Right lobe of liver (tissue), 6 donors: ENCODE measurements around the gene AAMP. TPM values are rescaled to one million over a fixed set of nuclear protein-coding genes. Genes with fewer than 3 reads are reported as not detected.

ENCODE experiments used
- ATAC-seq, 4 donors: fragments of 200-7000 bp; cut with Tn5 transposase; one replicate each; pipeline ENCODE4 v1.9.1; 2020; ENCODE audit warnings: mild to moderate bottlenecking in 4 of 4, moderate library complexity in 4 of 4
- DNase-seq, 3 donors: peaks; one replicate each; pipeline ENCODE4 v3.0.0-alpha.2; 2020
- H3K27ac ChIP-seq, 3 donors: fragments of 200-600 bp; one replicate each; pipeline ENCODE4 v1.8.0; 2022
- H3K27me3 ChIP-seq, 2 donors: fragments of 200-600 bp; one replicate each; pipeline ENCODE4 v1.8.0; 2022
- H3K36me3 ChIP-seq, 4 donors: fragments of 200-600 bp; sonication (generic) in 1 of 4; one replicate each; pipeline versions ENCODE4 v1.5.1 to v1.8.0; 2017 to 2022; ENCODE audit warnings: control low read depth in 1 of 4
- H3K4me1 ChIP-seq, 4 donors: fragments of 200-600 bp; sonication (generic) in 1 of 4; one replicate each; pipeline versions ENCODE4 v1.5.1 to v1.8.0; 2017 to 2022; ENCODE audit warnings: control low read depth in 1 of 4
- H3K4me3 ChIP-seq, 3 donors: fragments of 200-600 bp; one replicate each; pipeline ENCODE4 v1.8.0; 2022
- H3K9me3 ChIP-seq, 4 donors: fragments of 200-600 bp; sonication (generic) in 1 of 4; one replicate each; pipeline versions ENCODE4 v1.5.1 to v1.8.0; 2017 to 2022; ENCODE audit warnings: control low read depth in 1 of 4
- POLR2A ChIP-seq: fragments of 450-650 bp; IDR thresholded peaks from one replicate; pipeline ENCODE4 v1.6.1; 2017; ENCODE audit warnings: antibody characterized with exemption, mild to moderate bottlenecking
- WGBS: methylation state at CpG from one replicate; pipeline ENCODE4 v1.1.6; 2018; ENCODE audit warnings: low coverage, low lambda C conversion rate; ENCODE audit not compliant: insufficient coverage; ENCODE audit errors: missing lambda C conversion rate; 5-methylcytosine and 5-hydroxymethylcytosine counted together
- intact Hi-C, 2 donors: fragments of 100-400 bp; cut with DNase I; formaldehyde crosslinking; loops; one replicate each; pipeline versions ENCODE4 v1.11.2 to v1.14.1; 2022
- total RNA-seq, 6 experiments: library from RNA; depleted of rRNA in 2 of 6; stranded (reverse); fragments of >200 nt in 2 of 6; fragmentation: NEBNext Ultra II Directional in 3 of 6; extraction: Animal tissue kit (Norgen Biotek cat#: 25700) in 3 of 6; gene quantifications; one replicate each; pipeline versions ENCODE4 v1.1.0 to v1.2.4, GENCODE V29; 2016 to 2023
- TF ChIP-seq, protein P1 (sequence below), 4 donors: fragments of 200-600 bp in 3 of 4; fragments of 450-650 bp in 1 of 4; IDR thresholded peaks; one replicate each; pipeline versions ENCODE4 v1.5.1 to v1.8.0; 2016 to 2022; ENCODE audit warnings: antibody characterized with exemption in 4 of 4, mild to moderate bottlenecking in 2 of 4
- donor health status: DM: no; HTN: yes; CAD: no.
- donor health status: DM: no; HTN: no; CAD: no.
- donor health status: DM: no; HTN: no; CAD: no.
- donor health status: DM: no; HTN: yes; CAD: no.
- donor health status: DM: no; HTN: yes; CAD: no.

AAMP gene
- total RNA-seq, 6 experiments from 2014 or later: 40.0 to 99.5 (median 45.2) TPM

DNA sequence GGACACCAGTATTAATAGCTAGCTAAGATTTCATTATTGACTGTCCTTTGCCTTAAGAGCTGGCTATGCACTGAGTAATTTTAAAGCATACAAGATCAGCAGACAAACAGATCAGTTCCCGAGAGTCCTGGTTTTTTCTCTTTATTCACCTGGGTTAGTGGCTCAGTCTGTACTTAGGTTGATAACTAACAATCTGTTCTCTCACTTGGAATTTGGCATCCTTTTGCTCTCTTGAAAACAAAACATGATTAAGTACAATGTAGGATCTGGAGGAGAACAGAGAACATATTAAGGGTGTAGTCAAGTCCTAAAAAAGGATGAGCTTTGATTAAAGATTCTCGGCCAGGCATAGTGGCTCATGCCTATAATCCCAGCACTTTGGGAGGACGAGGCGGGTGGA is 36.4 kb downstream of the AAMP start:
- WGBS: 91% methylated on average over 4 of the region's 4 CpGs
- Histone ChIP-seq H3K27ac (no peak overlapping the region), H3K36me3 (peaks cover 11 to 61% (median 29%) of the 10 kb centered on the region in 4 donors), H3K4me1 (peaks cover 0 to 11% (median 1%) of the 10 kb centered on the region in 4 donors), H3K9me3 (no peaks in the 10 kb centered on the region), H3K27me3 (no peaks in the 10 kb centered on the region), H3K4me3 (no peak overlapping the region)
- no peak for DNase-seq
- intact Hi-C loops: no loop called here
- ATAC-seq: no peak
- TF ChIP-seq, protein P1, sequence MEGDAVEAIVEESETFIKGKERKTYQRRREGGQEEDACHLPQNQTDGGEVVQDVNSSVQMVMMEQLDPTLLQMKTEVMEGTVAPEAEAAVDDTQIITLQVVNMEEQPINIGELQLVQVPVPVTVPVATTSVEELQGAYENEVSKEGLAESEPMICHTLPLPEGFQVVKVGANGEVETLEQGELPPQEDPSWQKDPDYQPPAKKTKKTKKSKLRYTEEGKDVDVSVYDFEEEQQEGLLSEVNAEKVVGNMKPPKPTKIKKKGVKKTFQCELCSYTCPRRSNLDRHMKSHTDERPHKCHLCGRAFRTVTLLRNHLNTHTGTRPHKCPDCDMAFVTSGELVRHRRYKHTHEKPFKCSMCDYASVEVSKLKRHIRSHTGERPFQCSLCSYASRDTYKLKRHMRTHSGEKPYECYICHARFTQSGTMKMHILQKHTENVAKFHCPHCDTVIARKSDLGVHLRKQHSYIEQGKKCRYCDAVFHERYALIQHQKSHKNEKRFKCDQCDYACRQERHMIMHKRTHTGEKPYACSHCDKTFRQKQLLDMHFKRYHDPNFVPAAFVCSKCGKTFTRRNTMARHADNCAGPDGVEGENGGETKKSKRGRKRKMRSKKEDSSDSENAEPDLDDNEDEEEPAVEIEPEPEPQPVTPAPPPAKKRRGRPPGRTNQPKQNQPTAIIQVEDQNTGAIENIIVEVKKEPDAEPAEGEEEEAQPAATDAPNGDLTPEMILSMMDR (IDR thresholded peaks at IDR 0.05): no peak
- TF ChIP-seq POLR2A: no peak

DNA sequence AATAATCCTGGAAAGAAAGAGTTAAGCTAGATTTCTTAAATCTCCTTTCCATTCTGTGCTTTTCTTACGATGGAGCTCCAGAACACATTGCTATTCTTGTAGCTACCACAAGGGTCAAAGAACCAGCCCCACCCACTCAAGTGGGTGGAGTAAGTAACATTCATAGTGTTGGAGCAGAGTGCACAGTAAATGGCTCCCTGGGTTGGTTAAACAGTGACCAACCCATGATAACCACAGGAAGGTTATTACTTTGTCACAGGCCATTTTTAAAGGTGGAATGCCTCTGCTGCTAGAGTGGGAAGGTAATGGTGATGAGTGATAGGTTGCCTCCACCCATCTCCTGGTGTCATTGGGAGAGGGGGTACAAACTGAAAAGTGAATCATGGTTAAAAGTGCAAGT is 39.1 kb downstream of the AAMP start:
- H3K4me3 ChIP-seq: no peak overlapping the region
- H3K27ac ChIP-seq: no peak overlapping the region
- TF ChIP-seq, protein P1 (IDR thresholded peaks at IDR 0.05): peak in 1 of 4 donors; percentile 8
- TF ChIP-seq POLR2A: no peak
- 42% methylated on average over 1 of the region's 1 CpG for WGBS
- ATAC-seq (peak; percentile 30 to 39 (median 36)), DNase-seq (no peak)
- H3K4me1 ChIP-seq: peaks cover 0 to 11% (median 1%) of the 10 kb centered on the region in 4 donors
- no peaks in the 10 kb centered on the region for H3K9me3 ChIP-seq
- intact Hi-C loops: no loop called here
- peaks cover 7 to 62% (median 28%) of the 10 kb centered on the region in 4 donors for H3K36me3 ChIP-seq
- no peaks in the 10 kb centered on the region for H3K27me3 ChIP-seq

DNA sequence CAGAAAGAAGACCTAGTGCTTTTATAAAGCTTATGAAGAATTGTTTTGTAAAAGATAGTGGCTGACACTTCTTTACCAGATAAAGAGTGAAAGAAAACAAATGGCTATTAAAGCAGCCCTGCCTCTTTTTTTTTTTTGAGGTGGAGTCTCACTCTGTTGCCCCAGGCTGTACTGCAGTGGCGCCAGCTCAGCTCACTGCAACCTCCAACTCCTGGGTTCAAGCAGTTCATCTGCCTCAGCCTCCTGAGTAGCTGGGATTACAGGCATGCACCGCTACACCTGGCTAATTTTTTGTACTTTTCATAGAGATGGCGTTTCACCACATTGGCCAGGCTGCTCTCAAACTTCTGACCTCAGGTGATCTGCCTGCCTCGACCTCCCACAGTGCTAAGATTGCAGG is 40.1 kb downstream of the AAMP start:
- 80% methylated on average over 3 of the region's 4 CpGs for WGBS
- peaks cover 0 to 11% (median 1%) of the 10 kb centered on the region in 4 donors for H3K4me1 ChIP-seq
- H3K27me3 ChIP-seq: no peaks in the 10 kb centered on the region
- peak overlapping the region; percentile 19 to 23 (median 21) for H3K27ac ChIP-seq
- ATAC-seq (no peak), DNase-seq (no peak)
- H3K4me3 ChIP-seq: no peak overlapping the region
- intact Hi-C loops: no loop called here
- H3K36me3 ChIP-seq: peaks cover 0 to 62% (median 21%) of the 10 kb centered on the region in 4 donors
- no peak for TF ChIP-seq POLR2A
- TF ChIP-seq, protein P1 (IDR thresholded peaks at IDR 0.05): no peak
- no peaks in the 10 kb centered on the region for H3K9me3 ChIP-seq

DNA sequence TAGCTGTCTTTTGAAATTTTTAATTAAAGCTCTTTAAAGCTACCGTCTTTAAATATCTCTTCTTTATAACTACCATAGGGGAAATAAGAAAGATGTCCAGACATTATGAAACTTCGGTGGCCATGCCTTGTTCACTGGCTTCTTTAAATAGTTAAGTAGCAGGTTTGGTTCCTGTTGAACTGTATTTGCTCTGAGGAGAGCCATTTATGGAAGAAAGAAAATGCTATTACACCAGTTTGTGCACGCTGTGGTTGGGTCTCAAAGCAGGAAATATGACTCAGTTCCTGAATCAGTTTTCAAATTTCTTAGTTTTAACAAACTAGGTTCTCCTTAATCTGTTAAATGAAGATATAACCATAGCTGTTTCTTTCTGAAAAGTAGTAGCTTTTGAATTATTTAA is 40.7 kb downstream of the AAMP start:
- DNase-seq (no peak), ATAC-seq (peak; percentile 71 to 91 (median 86))
- peaks cover 0 to 61% (median 18%) of the 10 kb centered on the region in 4 donors for H3K36me3 ChIP-seq
- no peaks in the 10 kb centered on the region for H3K9me3 ChIP-seq
- intact Hi-C loops: no loop called here
- H3K4me3 ChIP-seq: no peak overlapping the region
- peaks cover 0 to 11% (median 1%) of the 10 kb centered on the region in 4 donors for H3K4me1 ChIP-seq
- H3K27ac ChIP-seq: peak overlapping the region; percentile 19 to 48 (median 23)
- TF ChIP-seq, protein P1 (IDR thresholded peaks at IDR 0.05): no peak
- TF ChIP-seq POLR2A: no peak
- H3K27me3 ChIP-seq: no peaks in the 10 kb centered on the region
- WGBS: 35% methylated on average over 3 of the region's 3 CpGs
